ENCODE results near the gene JPH3. TPM values are rescaled to one million over a fixed set of nuclear protein-coding genes. Genes with fewer than 3 reads are reported as not detected.

The JPH3 gene
- total RNA-seq, 1 experiment from 2014 or later = 32.7 TPM

DNA sequence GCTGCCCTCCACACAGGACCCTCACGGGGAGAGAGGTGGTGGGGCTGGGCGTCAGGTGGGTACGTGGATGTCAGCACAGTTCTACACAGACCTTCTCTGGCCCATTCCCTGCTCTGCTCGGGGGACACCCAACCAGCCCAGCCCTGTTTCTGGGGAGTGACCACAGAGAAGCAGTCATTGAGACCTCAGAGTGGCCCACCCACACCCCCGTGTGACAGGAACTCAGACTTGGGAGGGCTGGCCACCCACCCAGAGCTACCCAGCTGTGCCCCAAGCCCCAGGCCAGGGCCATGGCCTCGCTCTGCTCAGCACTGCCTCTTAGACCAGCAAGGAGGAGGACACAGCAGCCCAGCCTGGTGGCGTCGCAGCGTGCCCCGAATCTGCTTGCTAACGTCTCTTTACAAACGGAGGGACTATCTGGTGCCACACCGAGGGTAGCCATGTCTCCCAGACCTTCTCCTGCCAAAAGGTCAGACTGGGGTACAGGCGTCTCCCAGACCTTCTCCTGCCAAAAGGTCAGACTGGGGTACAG lies 85.8 kb downstream of the JPH3 start:
- Mint-ChIP-seq H3K9me3 (no peaks in the 10 kb centered on the region), H3K36me3 (ENCODE audit: insufficient read depth in 1 of 3, low read depth in 3 of 3) (peaks cover 0 to 8% (median 4%) of the 10 kb centered on the region in 3 experiments; a peak in 3 of 7 replicates), H3K4me3 (no peak overlapping the region), H3K27me3 (ENCODE audit: low read depth) (no peaks in the 10 kb centered on the region; the same call in 1 of the 2 replicates), H3K4me1 (peaks cover 0 to 3% of the 10 kb centered on the region in 2 experiments; a peak in 2 of 4 replicates), H3K27ac (0 out of 7 replicates have a peak overlapping the region, but pooled peaks of 1 of the 3 experiments have one; percentile 39)
- no peak overlapping the region for H2BK5ac ChIP-seq (ENCODE audit: insufficient read length, low read length)
- no peak overlapping the region for H3T11ph ChIP-seq (ENCODE audit: low read length)
- no peaks in the 10 kb centered on the region for H4K20me1 ChIP-seq (ENCODE audit: control insufficient read depth, insufficient read depth, insufficient read length)
- WGBS (ENCODE audit: extremely low coverage, insufficient read length, low lambda C conversion rate) = no CpG with 5 or more reads among the region's 14 CpGs
- no peak overlapping the region for H3K9ac ChIP-seq (ENCODE audit: extremely low read depth, insufficient read length, low read length)
- TF ChIP-seq CTCF (conservative IDR thresholded peaks at IDR 0.05) = no peak
- no peaks in the 10 kb centered on the region for H3K79me1 ChIP-seq (ENCODE audit: insufficient read depth, low read depth, low read length, poor library complexity, severe bottlenecking)
- H3K27me3 ChIP-seq (ENCODE audit: insufficient read depth, low read length) = no peaks in the 10 kb centered on the region
- no peak overlapping the region for H4K5ac ChIP-seq (ENCODE audit: insufficient read length, low read depth, low read length)
- H2BK20ac ChIP-seq (ENCODE audit: low read depth, low read length, poor library complexity, severe bottlenecking) = no peak overlapping the region
- H3K56ac ChIP-seq (ENCODE audit: insufficient read length, low read depth, low read length) = no peak overlapping the region
- no peak for DNase-seq
- H3K27ac ChIP-seq (ENCODE audit: insufficient read length, low read depth, low read length) = no peak overlapping the region
- no peak overlapping the region for H3K14ac ChIP-seq (ENCODE audit: insufficient read depth, low read length)
- H2AK5ac ChIP-seq (ENCODE audit: insufficient read length, low read length) = no peak overlapping the region
- no peak overlapping the region for H3K4me2 ChIP-seq (ENCODE audit: insufficient read depth, insufficient read length, low read length)
- no peak overlapping the region for H2BK120ac ChIP-seq (ENCODE audit: low read depth, low read length, poor library complexity, severe bottlenecking)
- no peak overlapping the region for H2BK12ac ChIP-seq (ENCODE audit: insufficient read length, low read depth, low read length)
- H3K23ac ChIP-seq (ENCODE audit: insufficient read length, low read depth, low read length) = no peak overlapping the region
- H3K18ac ChIP-seq (ENCODE audit: insufficient read length, low read depth, low read length) = no peak overlapping the region
- H3K23me2 ChIP-seq (ENCODE audit: insufficient read length, low read depth, low read length, poor library complexity, severe bottlenecking) = no peaks in the 10 kb centered on the region
- no peak overlapping the region for H3K4ac ChIP-seq (ENCODE audit: low read depth, low read length)
- no peak overlapping the region for H4K91ac ChIP-seq (ENCODE audit: insufficient read length, low read depth, low read length)
- H2AFZ ChIP-seq (ENCODE audit: low read length) = no peak overlapping the region
- H3K4me1 ChIP-seq (ENCODE audit: insufficient read depth, low read length) = no peaks in the 10 kb centered on the region
- no peak overlapping the region for H4K8ac ChIP-seq (replicated peaks; ENCODE audit: insufficient read length, low read depth, low read length)
- H2BK15ac ChIP-seq (ENCODE audit: low read depth, low read length) = no peak overlapping the region
- no peaks in the 10 kb centered on the region for H3K79me2 ChIP-seq (ENCODE audit: insufficient read depth, low read length)
- H3K9me3 ChIP-seq (ENCODE audit: control insufficient read depth, low read depth, low read length) = no peaks in the 10 kb centered on the region

Data from H9 (cell line).